ENCODE data around the gene STAT4.

The STAT4 gene

DNA sequence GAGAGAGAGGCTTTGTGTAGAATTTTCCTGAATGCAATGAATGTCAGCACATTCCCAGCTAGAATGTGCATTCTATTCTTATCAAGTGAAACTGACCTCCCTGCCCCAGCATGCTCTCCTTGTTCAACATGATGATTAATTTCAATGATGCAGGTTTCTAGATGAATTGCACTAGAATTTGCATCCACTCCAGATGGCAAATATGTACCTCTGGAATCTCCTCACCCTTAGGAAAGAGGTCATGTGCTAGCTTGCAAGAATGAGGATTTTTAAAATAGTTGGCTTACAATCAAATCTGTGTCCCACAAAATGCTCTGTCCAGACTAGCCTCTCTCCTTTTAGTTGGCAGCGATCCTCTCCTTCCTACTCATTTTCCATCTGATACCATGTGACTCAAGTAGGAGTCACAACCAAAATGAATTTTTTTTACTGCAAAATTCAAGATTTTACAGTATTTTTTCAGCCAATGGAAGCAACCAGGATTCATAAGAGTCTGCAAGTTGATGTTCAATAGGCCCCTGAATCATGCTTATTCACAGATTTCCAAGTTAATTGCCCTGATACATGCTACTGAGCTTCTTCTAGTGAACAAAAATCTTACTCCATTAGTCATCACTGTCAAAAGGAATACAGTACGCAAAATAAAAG, 21.0 kb upstream of the STAT4 start:
- no peak for DNase-seq

DNA sequence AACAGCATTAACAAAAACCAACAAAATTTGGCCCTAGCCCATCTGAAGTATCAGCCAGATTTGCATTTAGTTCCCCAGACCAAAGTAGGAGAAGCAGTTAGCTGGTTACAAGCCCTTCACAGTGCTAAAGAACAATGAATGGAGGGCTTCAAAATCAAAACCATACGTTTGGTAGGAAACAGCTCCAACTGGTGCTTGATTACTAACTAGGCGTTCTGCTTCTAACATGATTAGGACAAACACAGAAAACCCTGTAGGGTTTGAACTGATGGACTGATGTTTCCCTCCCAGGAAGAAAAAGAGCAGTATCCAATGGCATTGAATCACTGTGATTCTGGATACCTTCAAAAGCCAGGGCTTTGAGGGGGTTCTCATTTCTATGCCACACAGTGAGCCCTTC, 20.5 kb upstream of the STAT4 start:
- no peak for DNase-seq

DNA sequence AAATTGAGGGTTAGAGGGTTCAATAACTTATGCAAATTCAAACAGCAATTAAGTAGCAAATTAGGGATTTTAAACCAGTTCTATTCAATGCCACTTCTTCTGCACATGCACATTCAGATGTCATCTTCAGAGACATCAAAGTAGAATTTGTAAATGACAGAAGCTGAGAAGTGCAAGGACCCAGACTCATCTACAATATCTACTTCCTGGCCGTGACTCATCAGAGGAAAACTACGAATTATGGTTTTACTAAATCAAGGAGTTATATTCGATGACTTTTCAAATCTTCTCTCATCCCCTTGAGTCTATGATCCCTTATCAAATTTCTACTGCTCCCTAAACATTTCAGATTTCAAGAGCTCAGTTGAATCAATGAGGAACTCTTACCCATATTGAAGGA, 20.0 kb upstream of the STAT4 start:
- no peak for DNase-seq

GRCh38 chr2:191170301-191170636, 19.5 kb upstream of the STAT4 start:
- DNase-seq, result no peak

DNA sequence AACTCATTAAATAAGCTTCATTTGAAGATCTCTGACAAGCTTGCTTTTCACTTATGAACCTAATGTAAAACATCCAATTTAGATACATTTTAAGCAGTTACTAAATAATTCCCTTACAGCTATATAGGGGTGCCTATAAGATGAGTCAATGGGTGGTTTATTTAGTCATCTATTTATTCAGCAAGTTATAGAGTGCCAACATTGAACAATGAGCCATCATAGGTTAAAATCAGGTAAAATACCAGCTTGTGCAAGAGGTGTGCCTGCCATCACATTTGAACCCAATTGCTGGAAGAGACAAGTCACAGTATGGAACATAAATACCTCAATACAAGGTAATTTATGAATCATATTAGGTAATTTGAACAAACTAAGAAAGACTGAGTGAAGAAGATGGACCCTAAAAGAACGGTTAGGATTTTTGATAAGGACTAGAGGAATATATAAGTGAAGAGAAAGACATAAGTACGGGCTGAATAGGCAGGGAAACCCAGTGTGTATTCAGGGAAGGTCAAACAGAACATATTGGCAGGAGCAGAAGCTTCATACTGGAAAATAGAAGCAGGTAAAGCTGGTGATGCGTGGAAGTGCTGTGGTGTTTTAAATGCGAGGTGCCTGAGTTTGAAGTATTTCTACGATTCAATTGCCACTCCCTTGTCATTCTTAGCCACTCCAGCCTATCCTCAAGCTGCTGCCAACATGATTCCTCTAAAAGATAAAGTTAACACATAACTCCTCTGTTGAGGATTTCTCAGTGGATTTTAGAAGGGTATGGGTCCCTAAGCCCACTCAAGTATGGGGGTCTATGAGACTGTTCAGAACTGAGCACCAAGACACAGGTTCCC, 18.9 kb upstream of the STAT4 start:
- no peak for DNase-seq

DNA sequence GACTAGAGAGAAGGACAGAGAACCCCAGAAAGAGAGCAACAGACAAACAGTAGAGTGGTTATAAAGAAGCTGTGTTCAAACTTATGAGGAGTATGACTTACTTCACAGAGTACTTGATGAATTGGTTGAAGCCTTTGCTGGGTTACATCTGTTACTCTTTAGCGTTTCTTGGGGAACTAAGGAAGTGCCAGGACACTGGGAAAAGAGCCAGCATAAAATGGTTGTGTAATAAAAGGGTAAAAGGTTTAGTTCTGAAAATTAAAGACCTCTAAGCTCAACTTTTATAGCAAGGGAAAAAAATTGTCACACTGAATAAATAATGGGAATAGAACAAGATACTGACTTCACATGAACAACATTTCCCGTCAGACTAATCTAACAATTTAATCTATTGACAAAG, 17.0 kb upstream of the STAT4 start:
- DNase-seq, result no peak

GRCh38 chr2:191166756-191167445, 16.1 kb upstream of the STAT4 start:
- no peak for DNase-seq

GRCh38 chr2:191166111-191166755, 15.4 kb upstream of the STAT4 start:
- DNase-seq, result no peak

DNA sequence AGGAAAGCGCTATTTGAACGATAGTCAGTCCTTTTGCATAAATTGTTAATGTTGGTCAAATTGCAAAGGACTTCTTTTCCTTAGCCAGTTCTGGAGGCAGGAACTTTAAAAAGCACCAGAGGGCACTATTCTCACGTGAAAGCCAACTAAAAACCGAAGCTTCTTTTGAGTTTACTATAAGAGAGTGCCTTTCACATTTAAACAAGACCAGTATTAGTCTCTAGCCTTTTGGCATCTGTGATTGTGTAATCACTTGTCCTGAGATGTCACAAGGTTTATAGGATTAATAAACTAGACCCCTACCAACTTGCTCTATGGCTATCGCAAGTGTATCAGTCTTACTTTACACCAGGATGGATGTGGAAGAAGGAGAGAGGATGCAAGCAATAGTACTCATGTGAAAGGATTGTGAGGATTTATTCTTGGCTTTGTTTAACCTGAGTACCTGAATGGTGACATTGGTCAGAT, 14.4 kb upstream of the STAT4 start:
- peak; percentile 39 for DNase-seq

DNA sequence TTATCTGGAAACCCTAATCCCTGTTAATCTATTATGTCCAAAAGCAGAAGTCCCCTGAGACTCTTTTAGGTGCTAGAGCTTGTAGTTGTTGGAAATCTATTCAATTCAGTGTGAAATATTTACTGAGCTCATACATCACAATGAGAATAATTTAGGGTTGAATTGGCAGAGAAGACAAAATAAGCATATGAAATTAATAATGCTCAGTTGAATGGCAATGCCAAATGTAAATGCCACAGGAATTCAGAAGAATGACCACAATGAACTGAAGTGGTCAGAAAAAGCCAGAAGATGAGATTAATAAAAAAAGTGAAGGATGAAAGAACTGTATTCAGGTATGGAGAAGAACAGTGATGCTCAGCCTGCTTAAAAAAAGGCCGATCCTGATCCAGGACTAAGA, 8.0 kb upstream of the STAT4 start:
- DNase-seq, result no peak

- no peak for DNase-seq
Observed at GRCh38 chr2:191158193-191158592, 7.4 kb upstream of the STAT4 start.

DNA sequence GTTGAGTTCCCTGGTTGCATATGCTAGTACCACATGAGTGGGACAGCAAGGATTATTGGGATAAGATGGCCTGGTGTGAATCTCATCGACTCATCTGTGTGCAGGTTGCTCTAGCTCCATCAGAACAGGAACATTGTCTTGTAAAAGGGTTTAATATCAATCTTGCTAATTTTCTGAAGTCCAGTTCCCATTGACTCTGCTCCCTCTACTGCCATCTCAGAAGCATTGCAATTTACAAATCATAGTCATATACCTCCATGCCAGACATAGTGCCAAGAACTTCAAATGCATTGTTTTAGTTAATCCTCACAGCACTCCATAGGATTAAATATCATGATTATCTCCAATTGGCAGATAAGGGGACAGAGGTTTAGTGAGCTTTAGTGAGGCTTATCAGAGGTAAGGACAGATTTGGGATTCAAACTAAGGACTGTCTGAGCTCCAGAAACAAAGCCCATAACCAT, 4.8 kb upstream of the STAT4 start:
- DNase-seq, result no peak

DNA sequence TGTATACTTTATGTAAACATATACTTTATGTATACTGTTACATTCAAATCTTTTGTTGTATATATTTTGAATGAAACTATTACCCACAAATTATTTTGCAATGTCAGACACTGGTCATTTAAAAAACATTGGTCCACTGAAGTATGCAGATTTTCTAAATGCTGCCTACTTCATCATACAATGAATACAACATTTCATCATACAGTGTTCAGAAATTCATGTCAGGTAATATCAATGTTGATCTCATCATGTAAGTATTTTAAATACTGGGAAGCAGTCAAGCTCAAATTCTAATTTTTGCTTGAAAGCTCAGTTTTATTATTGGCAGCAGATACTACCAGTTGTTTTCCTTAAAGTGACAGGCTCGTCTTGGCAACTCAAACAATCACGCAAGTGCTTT, 2.9 kb upstream of the STAT4 start:
- DNase-seq, result no peak

DNA sequence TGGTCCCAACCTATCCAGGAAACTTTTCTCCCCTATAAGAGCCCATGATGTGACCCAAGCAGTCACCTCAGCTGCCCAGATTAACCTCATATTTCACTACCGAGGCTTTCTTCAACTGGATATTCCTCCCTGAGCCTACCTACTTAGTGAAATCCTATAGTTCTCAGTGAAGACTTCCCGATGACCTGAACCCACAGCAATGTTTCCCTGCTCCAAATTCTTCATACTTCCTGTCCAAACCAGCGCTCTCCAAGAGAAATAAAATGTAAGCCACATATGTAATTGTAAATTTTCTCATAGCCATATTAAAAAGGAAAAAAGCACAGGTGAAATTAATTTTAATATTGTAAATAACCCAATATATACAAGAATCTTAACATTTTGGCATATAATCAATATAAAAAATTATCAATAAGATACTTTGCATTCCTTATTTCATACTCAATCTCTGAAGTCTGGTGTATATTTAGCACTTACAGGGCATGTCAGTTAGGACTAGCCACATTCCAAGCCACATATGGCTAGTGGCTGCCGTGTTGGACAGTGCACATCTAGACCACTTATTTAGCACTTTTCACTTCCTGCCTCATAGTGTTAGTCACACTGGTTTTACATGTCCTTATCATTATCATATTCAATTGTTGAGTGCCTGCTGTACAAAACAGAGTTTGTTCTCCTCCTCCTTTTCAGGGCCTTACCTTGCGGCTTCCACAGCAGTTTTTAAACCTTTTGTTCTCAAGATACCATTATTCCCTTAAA, 1.9 kb upstream of the STAT4 start:
- DNase-seq, result no peak

DNA sequence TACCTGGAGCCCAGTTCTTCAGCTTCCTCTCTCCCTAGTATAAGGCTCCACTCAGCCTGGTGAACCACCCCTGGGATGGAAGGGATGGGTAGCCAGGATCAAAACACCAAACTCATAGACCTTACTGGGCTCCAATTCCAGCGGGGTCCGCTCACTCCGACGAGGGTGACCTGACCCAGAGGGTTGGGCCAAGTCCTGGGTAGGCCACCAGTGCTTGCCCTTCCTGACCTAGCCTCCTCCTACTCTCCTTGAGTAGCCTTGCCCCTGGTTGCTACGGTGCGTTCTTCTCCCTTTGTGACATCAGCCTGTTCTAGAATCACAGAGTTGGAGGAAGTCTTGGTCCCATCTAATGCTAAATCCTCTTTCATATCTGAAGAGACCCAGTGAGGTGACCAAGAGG, 537 bp upstream of the STAT4 start:
- DNase-seq, result no peak

GRCh38 chr2:191150230-191150599, 579 bp downstream of the STAT4 start:
- DNase-seq, result no peak

- no peak for DNase-seq
Observed at GRCh38 chr2:191149391-191149790, 1.4 kb downstream of the STAT4 start.

DNA sequence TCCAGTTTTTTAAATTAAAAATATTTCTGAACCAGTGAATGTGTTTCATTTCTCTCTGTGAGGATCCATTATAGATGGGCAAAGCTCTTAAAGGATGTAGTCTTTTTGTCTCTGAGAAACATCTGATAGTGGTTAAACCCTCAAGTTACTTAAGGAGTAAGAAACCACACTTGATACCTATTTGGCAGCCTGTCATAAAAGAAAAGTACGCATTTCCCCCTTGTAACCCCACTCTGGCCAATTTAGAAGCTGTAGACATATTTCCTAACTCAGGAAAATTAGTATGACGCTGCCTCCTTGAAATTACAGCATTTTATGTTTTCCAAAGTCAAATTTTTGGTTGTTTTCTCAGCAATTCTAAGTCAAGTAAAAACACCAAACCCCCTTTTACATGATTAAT, 2.0 kb downstream of the STAT4 start:
- no peak for DNase-seq

GRCh38 chr2:191148281-191148680, 2.5 kb downstream of the STAT4 start:
- no peak for DNase-seq

GRCh38 chr2:191145769-191146471, 4.9 kb downstream of the STAT4 start:
- no peak for DNase-seq

- no peak for DNase-seq
Observed at GRCh38 chr2:191144217-191144616, 6.6 kb downstream of the STAT4 start.

GRCh38 chr2:191143791-191144190, 7.0 kb downstream of the STAT4 start:
- no peak for DNase-seq

Data from KG1 (cell line).